Neural cell (in vitro differentiated cells): ENCODE measurements around the gene HOXA7. TPM values are rescaled to one million over a fixed set of nuclear protein-coding genes. Genes with fewer than 3 reads are reported as not detected.

Experiments
- H2AFZ ChIP-seq: fragments of 200-600, 300-800 bp; sonication (generic), shearing (Covaris generic); 2 replicates; pipeline ENCODE4 v1.6.0; 2014; ENCODE audit warnings: low read depth, mild to moderate bottlenecking, antibody characterized with exemption, low read length, moderate library complexity
- H3F3A ChIP-seq: fragments of 200-600 bp; shearing (Covaris generic); 2 replicates; pipeline ENCODE4 v1.6.1; 2016; ENCODE audit warnings: mild to moderate bottlenecking, moderate library complexity, mixed read lengths, antibody characterized with exemption, low read length; ENCODE audit not compliant: insufficient read depth, poor library complexity, severe bottlenecking
- H3K27ac ChIP-seq: fragments of 200-600, 300-800 bp; sonication (generic), shearing (Covaris generic); 2 replicates; pipeline ENCODE4 v1.5.1; 2014; ENCODE audit warnings: mild to moderate bottlenecking, low read length, moderate library complexity
- H3K27me3 ChIP-seq: fragments of 300-800, 200-600 bp; sonication (generic), shearing (Covaris generic); 2 replicates; pipeline ENCODE4 v1.6.0; 2014; ENCODE audit warnings: mild to moderate bottlenecking, low read depth, low read length, moderate library complexity; ENCODE audit not compliant: insufficient read depth
- H3K36me3 ChIP-seq: fragments of 300-800, 200-600 bp; sonication (generic), shearing (Covaris generic); 2 replicates; pipeline ENCODE4 v1.5.1; 2014; ENCODE audit warnings: mild to moderate bottlenecking, antibody characterized with exemption, low read length, moderate library complexity; ENCODE audit not compliant: insufficient read depth
- H3K4me2 ChIP-seq: fragments of 300-800, 200-600 bp; sonication (generic), shearing (Covaris generic); 2 replicates; pipeline ENCODE4 v1.6.0; 2014; ENCODE audit warnings: mild to moderate bottlenecking, low read length
- H3K4me3 ChIP-seq: fragments of 300-800, 200-600 bp; sonication (generic), shearing (Covaris generic); 2 replicates; pipeline ENCODE4 v1.5.1; 2014; ENCODE audit warnings: mild to moderate bottlenecking, low read length, moderate library complexity
- H3K79me2 ChIP-seq: fragments of 200-600 bp; shearing (Covaris generic); replicated peaks from 2 replicates; pipeline ENCODE4 v1.6.0; 2014; ENCODE audit warnings: mild to moderate bottlenecking, low read length, moderate library complexity; ENCODE audit not compliant: insufficient read depth
- H3K9ac ChIP-seq: fragments of 300-800, 200-600 bp; sonication (generic), shearing (Covaris generic); 2 replicates; pipeline ENCODE4 v1.6.1; 2016; ENCODE audit warnings: mild to moderate bottlenecking, low read length, mixed read lengths
- H3K9me2 ChIP-seq: fragments of 200-600 bp; shearing (Covaris generic); 2 replicates; pipeline ENCODE4 v1.6.1; 2016; ENCODE audit warnings: mild to moderate bottlenecking, low read length, mixed read lengths; ENCODE audit not compliant: insufficient read depth
- H3K9me3 ChIP-seq: fragments of 200-600, 300-800 bp; sonication (generic), shearing (Covaris generic); 2 replicates; pipeline ENCODE4 v1.6.1; 2016; ENCODE audit warnings: mild to moderate bottlenecking, mixed run types, low read length, moderate library complexity, mixed read lengths
- H4K20me1 ChIP-seq: fragments of 200-600 bp; shearing (Covaris generic); 2 replicates; pipeline ENCODE4 v1.6.1; 2016; ENCODE audit warnings: mild to moderate bottlenecking, mixed run types; ENCODE audit not compliant: insufficient read depth
- CTCF ChIP-seq: fragments of 450-650 bp; IDR thresholded peaks from 2 replicates; pipeline ENCODE4 v1.5.1; 2014; ENCODE audit warnings: antibody characterized with exemption, mild to moderate bottlenecking, moderate library complexity; ENCODE audit not compliant: poor library complexity, severe bottlenecking
- EP300 ChIP-seq: fragments of 450-650 bp; conservative IDR thresholded peaks from 2 replicates; pipeline ENCODE4 v1.6.1; 2014; ENCODE audit warnings: antibody characterized with exemption, mild to moderate bottlenecking, moderate library complexity; ENCODE audit not compliant: poor library complexity, severe bottlenecking
- EZH2 ChIP-seq: fragments of 200-600, 300-800 bp; shearing (Covaris generic), sonication (generic); IDR thresholded peaks from 2 replicates; pipeline ENCODE4 v1.6.1; 2014; ENCODE audit warnings: antibody characterized with exemption, low read length, borderline replicate concordance, mild to moderate bottlenecking; ENCODE audit not compliant: insufficient read depth, poor library complexity, severe bottlenecking
- MXI1 ChIP-seq: fragments of 450-650 bp; conservative IDR thresholded peaks from 2 replicates; pipeline ENCODE4 v1.6.1; 2014; ENCODE audit warnings: antibody characterized with exemption, mild to moderate bottlenecking; ENCODE audit not compliant: poor library complexity, severe bottlenecking
- POLR2AphosphoS5 ChIP-seq: IDR thresholded peaks from 2 replicates; pipeline ENCODE4 v1.6.1; 2012
- RAD21 ChIP-seq: fragments of 450-650 bp; conservative IDR thresholded peaks from 2 replicates; pipeline ENCODE4 v1.6.1; 2014; ENCODE audit warnings: antibody characterized with exemption, mild to moderate bottlenecking, moderate library complexity
- REST ChIP-seq: IDR thresholded peaks from 2 replicates; pipeline ENCODE4 v1.6.1; 2012; ENCODE audit warnings: borderline replicate concordance
- SMC3 ChIP-seq: fragments of 450-650 bp; conservative IDR thresholded peaks from 2 replicates; pipeline ENCODE4 v1.6.1; 2014; ENCODE audit warnings: antibody characterized with exemption, mild to moderate bottlenecking, moderate library complexity; ENCODE audit not compliant: poor library complexity
- TAF1 ChIP-seq: IDR thresholded peaks from 2 replicates; pipeline ENCODE4 v1.6.1; 2012; ENCODE audit warnings: low read depth
- polyA plus RNA-seq: library from polyadenylated mRNA; depleted of rRNA; stranded (reverse); fragments of >200 nt; gene quantifications from 2 replicates; pipeline ENCODE4 v1.2.3, GENCODE V29; 2014

Gene HOXA7
- polyA plus RNA-seq, 1 donor from 2014 or later = not detected

DNA sequence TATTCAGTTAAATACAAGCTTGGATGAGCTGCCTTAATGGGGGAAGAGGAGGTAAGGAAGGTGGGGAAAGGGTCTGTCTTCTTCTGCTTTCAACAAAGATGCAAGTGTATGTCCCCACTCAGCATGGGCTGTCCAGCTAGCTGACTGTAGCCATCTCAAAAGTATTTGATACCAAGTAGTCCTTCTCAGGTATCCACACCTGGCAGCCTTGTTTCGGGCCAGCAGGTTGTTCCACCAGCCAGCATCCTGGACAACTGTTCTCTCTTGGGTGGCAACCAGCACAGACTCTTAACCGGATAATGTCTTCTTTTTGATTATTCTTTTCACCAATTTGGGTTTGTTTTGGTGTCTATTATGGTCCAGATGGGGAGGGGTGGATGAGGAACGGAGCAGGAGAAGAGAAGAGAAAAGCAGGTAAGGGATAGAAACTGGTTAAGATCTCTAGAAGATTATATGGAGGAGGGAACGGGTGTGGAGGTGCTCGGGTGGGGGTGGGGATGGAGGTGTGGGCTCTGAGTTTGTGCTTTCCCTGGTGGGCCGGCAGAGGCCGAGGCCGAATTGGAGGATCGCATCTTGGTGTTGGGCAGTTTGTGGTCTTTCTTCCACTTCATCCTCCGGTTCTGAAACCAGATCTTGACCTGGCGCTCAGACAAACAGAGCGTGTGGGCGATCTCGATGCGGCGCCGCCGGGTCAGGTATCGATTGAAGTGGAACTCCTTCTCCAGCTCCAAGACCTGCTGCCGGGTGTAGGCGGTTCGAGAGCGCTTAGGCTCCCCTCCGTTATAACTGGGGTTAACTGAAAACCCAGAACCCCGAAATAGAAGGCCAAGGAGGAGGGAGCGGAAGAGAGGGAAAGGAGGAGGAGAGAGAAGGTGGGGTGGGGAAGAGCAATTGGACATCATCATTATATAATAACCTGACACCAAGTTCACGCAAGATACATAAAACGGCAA is 27.4 kb downstream of the HOXA7 start:
- no peak overlapping the region for H2AFZ ChIP-seq

DNA sequence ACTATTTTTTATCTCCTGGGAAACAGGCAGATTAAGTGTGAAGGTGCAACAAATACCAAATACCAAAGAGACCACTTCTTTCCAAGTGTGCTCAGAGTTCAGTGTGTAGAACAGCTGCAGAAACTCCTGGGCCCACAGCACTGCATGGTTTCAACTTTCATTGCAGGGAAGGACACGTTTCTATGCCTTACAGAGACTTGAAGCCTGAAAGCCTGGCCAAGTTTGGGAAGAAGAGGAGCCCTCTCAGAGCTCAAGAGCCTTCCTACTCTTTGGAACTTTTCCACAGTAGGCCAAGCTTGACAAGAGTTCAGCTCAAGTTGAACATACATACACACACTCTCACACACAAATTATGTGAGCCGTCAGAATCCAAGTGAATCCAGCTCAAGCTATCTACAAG is 28.4 kb downstream of the HOXA7 start:
- no peak overlapping the region for H3K27ac ChIP-seq
- no peak overlapping the region for H3K4me3 ChIP-seq
- no peaks in the 10 kb centered on the region for H3K9me2 ChIP-seq
- no peak overlapping the region for H3K4me2 ChIP-seq
- H4K20me1 ChIP-seq = no peaks in the 10 kb centered on the region
- H2AFZ ChIP-seq = no peak overlapping the region
- H3K79me2 ChIP-seq = no peaks in the 10 kb centered on the region
- H3K9me3 ChIP-seq = peaks cover 20% of the 10 kb centered on the region
- no peaks in the 10 kb centered on the region for H3K36me3 ChIP-seq
- no peaks in the 10 kb centered on the region for H3F3A ChIP-seq
- no peak overlapping the region for H3K9ac ChIP-seq
- H3K27me3 ChIP-seq = peaks cover 98% of the 10 kb centered on the region
- TF ChIP-seq SMC3 = no peak
- no peak for TF ChIP-seq MXI1
- TF ChIP-seq POLR2AphosphoS5 = no peak
- TF ChIP-seq EP300 = no peak
- TF ChIP-seq TAF1 = no peak
- no peak for TF ChIP-seq RAD21
- no peak for TF ChIP-seq CTCF
- TF ChIP-seq EZH2 = no peak

More for the DNA sequence above, 27.4 kb downstream of the HOXA7 start:
- Histone ChIP-seq H4K20me1 (no peaks in the 10 kb centered on the region), H3K27ac (no peak overlapping the region), H3K4me3 (no peak overlapping the region), H3K9me2 (no peaks in the 10 kb centered on the region), H3K79me2 (no peaks in the 10 kb centered on the region), H3F3A (no peaks in the 10 kb centered on the region), H3K9ac (no peak overlapping the region), H3K4me2 (no peak overlapping the region), H3K9me3 (peaks cover 20% of the 10 kb centered on the region), H3K36me3 (no peaks in the 10 kb centered on the region), H3K27me3 (peaks cover 98% of the 10 kb centered on the region)
- no peak for TF ChIP-seq POLR2AphosphoS5
- no peak for TF ChIP-seq TAF1
- no peak for TF ChIP-seq EP300
- TF ChIP-seq CTCF = no peak
- no peak for TF ChIP-seq EZH2
- TF ChIP-seq RAD21 = no peak
- no peak for TF ChIP-seq REST
